PC-3 (cell line): ENCODE results near the gene KRT23. TPM values are rescaled to one million over a fixed set of nuclear protein-coding genes. Genes with fewer than 3 reads are reported as not detected.

Experiments used
- ATAC-seq: fragments of 200-7000 bp; cut with Tn5 transposase; 2 replicates; pipeline ENCODE4 v1.9.1; 2020; ENCODE audit warnings: mild to moderate bottlenecking, moderate library complexity
- BruUV-seq: library from RNA; stranded (reverse); fragments of 400-500 nt; replicated peaks from 2 replicates; lab custom pipeline; 2021; lab: Mats Ljungman, UMichigan
- CTCF ChIA-PET: fragments of 300-600 bp; sonication (Branson Sonifier 250); formaldehyde crosslinking; loops from one replicate; lab custom pipeline; 2022; ENCODE audit warnings: antibody characterized with exemption; lab: Charles Lee
- POLR2A ChIA-PET: fragments of 300-600 bp; sonication (Branson Sonifier 250); formaldehyde crosslinking; loops from one replicate; lab custom pipeline; 2022; ENCODE audit warnings: antibody characterized with exemption; ENCODE audit not compliant: unreplicated experiment; lab: Charles Lee
- DNase-seq: peaks from one replicate; pipeline ENCODE4 v3.0.0-alpha.2; 2015
- H2AFZ ChIP-seq: fragments of 300-600 bp; sonication (generic); 2 replicates; pipeline ENCODE4 v1.6.0; 2016; ENCODE audit warnings: antibody characterized with exemption, low read length
- H3F3A ChIP-seq: fragments of 300-600 bp; sonication (generic); one replicate; pipeline ENCODE4 v1.6.0; 2017; ENCODE audit warnings: antibody characterized with exemption, low read length, control low read depth, mild to moderate bottlenecking; ENCODE audit not compliant: unreplicated experiment
- H3K27ac ChIP-seq: fragments of 300-600 bp; sonication (generic); 2 replicates; pipeline ENCODE4 v1.5.1; 2016; ENCODE audit warnings: mild to moderate bottlenecking, low read length
- H3K27me3 ChIP-seq: fragments of 300-600 bp; sonication (generic); 2 replicates; pipeline ENCODE4 v1.6.1; 2016; ENCODE audit warnings: low read length, mixed read lengths
- H3K36me3 ChIP-seq: fragments of 300-600 bp; sonication (generic); 2 replicates; pipeline ENCODE4 v1.6.1; 2016; ENCODE audit warnings: low read depth, mixed run types, low read length, mixed read lengths
- H3K4me1 ChIP-seq: fragments of 300-600 bp; sonication (generic); 2 replicates; pipeline ENCODE4 v1.5.1; 2016; ENCODE audit warnings: low read length; ENCODE audit not compliant: insufficient read depth
- H3K4me2 ChIP-seq: fragments of 300-600 bp; sonication (generic); 2 replicates; pipeline ENCODE4 v1.6.0; 2016; ENCODE audit warnings: low read length
- H3K4me3 ChIP-seq: fragments of 300-600 bp; sonication (generic); 2 replicates; pipeline ENCODE4 v1.5.1; 2016; ENCODE audit warnings: mild to moderate bottlenecking, low read length, mixed read lengths
- H3K79me2 ChIP-seq: fragments of 300-600 bp; sonication (generic); 2 replicates; pipeline ENCODE4 v1.6.1; 2017; ENCODE audit warnings: low read length, mixed read lengths
- H3K9ac ChIP-seq: fragments of 300-600 bp; sonication (generic); 2 replicates; pipeline ENCODE4 v1.6.0; 2016; ENCODE audit warnings: mild to moderate bottlenecking, low read length
- H3K9me2 ChIP-seq: fragments of 300-600 bp; sonication (generic); replicated peaks from 2 replicates; pipeline ENCODE4 v1.6.1; 2016; ENCODE audit warnings: mixed run types, low read length, mixed read lengths
- H3K9me3 ChIP-seq: fragments of 300-600 bp; sonication (generic); 2 replicates; pipeline ENCODE4 v1.6.1; 2016; ENCODE audit warnings: low read length, mixed read lengths
- H4K20me1 ChIP-seq: fragments of 300-600 bp; sonication (generic); 2 replicates; pipeline ENCODE4 v1.6.1; 2016; ENCODE audit warnings: low read length, mixed read lengths
- EZH2 ChIP-seq: fragments of 300-600 bp; sonication (generic); IDR thresholded peaks from one replicate; pipeline ENCODE4 v1.6.1; 2017; ENCODE audit warnings: antibody characterized with exemption, mild to moderate bottlenecking, low read length; ENCODE audit not compliant: unreplicated experiment
- EZH2phosphoT487 ChIP-seq: fragments of 300-600 bp; sonication (generic); IDR thresholded peaks from 2 replicates; pipeline ENCODE4 v1.6.1; 2018; ENCODE audit warnings: mild to moderate bottlenecking, antibody characterized with exemption, low read length, borderline replicate concordance
- intact Hi-C: fragments of 100-400 bp; cut with micrococcal nuclease; formaldehyde crosslinking; loops from 2 replicates; pipeline ENCODE4 v1.9.0; 2023
- total RNA-seq: library from RNA; depleted of rRNA; stranded (reverse); fragments of >200 nt; gene quantifications from 2 replicates; pipeline ENCODE4 v1.2.3, GENCODE V29; 2014
- TF ChIP-seq, protein P1 (sequence below): fragments of 300-600 bp; sonication (generic); conservative IDR thresholded peaks from 2 replicates; pipeline ENCODE4 v1.5.1; 2017; ENCODE audit warnings: antibody characterized with exemption, low read depth, mild to moderate bottlenecking, low read length

KRT23 gene
- total RNA-seq, 1 experiment from 2014 or later: not detected

DNA sequence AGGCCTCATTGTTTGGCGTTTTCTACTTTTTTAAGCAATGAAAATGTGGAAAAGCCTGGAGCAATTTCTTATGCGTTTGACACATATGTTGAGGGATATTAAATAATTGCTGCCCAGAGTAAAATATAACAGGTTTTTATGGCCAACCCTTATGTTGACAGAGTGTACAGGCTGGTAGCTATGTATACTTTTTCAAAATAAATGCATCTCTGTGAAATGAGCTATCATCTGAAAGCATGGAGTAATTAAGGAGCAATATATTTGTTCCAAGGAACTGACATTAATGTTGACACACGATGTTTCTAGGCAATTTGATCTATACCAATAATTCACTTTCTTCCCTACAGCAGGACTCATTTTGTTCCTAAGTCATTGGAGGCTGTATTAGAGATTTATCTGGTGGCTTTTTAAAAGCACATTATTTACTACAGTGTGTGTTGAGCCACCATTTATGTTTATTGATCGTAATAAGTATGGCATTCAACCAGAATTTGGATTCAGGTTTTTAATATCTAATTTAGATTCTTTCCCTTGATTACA lies 40.5 kb downstream of the KRT23 start:
- Histone ChIP-seq H3K4me2 (no peak overlapping the region), H3K36me3 (no peaks in the 10 kb centered on the region), H4K20me1 (no peaks in the 10 kb centered on the region), H3F3A (no peaks in the 10 kb centered on the region), H3K79me2 (no peaks in the 10 kb centered on the region), H2AFZ (no peak overlapping the region), H3K4me3 (no peak overlapping the region), H3K9me2 (no peaks in the 10 kb centered on the region), H3K4me1 (peaks cover 15% of the 10 kb centered on the region), H3K9ac (no peak overlapping the region), H3K27ac (no peak overlapping the region), H3K9me3 (no peaks in the 10 kb centered on the region), H3K27me3 (no peaks in the 10 kb centered on the region)
- DNase-seq: no peak
- no TSS peak for BruUV-seq
- ChIA-PET POLR2A (no interaction called here), CTCF (no interaction called here)
- intact Hi-C loops: no loop called here
- no peak for ATAC-seq
- TF ChIP-seq, protein P1, sequence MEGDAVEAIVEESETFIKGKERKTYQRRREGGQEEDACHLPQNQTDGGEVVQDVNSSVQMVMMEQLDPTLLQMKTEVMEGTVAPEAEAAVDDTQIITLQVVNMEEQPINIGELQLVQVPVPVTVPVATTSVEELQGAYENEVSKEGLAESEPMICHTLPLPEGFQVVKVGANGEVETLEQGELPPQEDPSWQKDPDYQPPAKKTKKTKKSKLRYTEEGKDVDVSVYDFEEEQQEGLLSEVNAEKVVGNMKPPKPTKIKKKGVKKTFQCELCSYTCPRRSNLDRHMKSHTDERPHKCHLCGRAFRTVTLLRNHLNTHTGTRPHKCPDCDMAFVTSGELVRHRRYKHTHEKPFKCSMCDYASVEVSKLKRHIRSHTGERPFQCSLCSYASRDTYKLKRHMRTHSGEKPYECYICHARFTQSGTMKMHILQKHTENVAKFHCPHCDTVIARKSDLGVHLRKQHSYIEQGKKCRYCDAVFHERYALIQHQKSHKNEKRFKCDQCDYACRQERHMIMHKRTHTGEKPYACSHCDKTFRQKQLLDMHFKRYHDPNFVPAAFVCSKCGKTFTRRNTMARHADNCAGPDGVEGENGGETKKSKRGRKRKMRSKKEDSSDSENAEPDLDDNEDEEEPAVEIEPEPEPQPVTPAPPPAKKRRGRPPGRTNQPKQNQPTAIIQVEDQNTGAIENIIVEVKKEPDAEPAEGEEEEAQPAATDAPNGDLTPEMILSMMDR: no peak
- TF ChIP-seq EZH2phosphoT487: no peak
- TF ChIP-seq EZH2: no peak

DNA sequence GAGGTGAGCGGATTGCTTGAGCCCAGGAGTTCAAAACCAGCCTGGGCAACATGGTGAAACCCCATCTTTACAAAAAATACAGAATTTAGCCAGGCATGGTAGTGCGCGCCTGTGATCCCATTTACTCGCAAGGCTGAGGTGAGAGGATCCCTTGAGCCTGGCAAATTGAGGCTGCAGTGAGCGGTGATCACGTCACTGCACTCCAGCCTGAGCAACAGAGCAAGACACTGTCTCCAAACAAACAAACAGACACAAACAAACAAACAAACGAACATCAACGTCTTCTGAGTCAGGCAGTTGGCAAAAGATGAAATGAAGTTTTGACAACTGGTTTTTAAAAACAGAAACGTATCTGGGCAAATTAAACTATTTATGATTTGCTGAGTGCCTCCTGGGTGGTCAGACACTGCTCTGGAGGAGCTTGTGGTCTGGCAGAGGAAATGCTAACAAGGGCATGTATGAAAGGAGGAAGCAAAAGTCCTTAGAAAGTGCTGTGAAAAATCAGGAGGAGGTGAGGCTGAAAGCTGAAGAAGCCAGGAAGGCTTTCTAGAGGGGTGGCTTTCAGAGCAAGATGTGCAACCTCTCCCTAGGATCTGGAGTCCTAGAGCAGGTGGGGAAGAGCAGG lies 42.2 kb downstream of the KRT23 start:
- ChIA-PET CTCF (no interaction called here), POLR2A (no interaction called here)
- Histone ChIP-seq H3K79me2 (no peaks in the 10 kb centered on the region), H3K9me2 (no peaks in the 10 kb centered on the region), H3K9ac (no peak overlapping the region), H3K4me1 (no peaks in the 10 kb centered on the region), H3K4me2 (no peak overlapping the region), H3K27me3 (no peaks in the 10 kb centered on the region), H2AFZ (no peak overlapping the region), H3K27ac (no peak overlapping the region), H3K4me3 (no peak overlapping the region), H4K20me1 (no peaks in the 10 kb centered on the region), H3K36me3 (no peaks in the 10 kb centered on the region), H3K9me3 (no peaks in the 10 kb centered on the region), H3F3A (no peaks in the 10 kb centered on the region)
- no TSS peak for BruUV-seq
- ATAC-seq (no peak), DNase-seq (no peak)
- no peak for TF ChIP-seq EZH2
- TF ChIP-seq, protein P1: no peak
- TF ChIP-seq EZH2phosphoT487: no peak
- intact Hi-C loops: no loop called here

DNA sequence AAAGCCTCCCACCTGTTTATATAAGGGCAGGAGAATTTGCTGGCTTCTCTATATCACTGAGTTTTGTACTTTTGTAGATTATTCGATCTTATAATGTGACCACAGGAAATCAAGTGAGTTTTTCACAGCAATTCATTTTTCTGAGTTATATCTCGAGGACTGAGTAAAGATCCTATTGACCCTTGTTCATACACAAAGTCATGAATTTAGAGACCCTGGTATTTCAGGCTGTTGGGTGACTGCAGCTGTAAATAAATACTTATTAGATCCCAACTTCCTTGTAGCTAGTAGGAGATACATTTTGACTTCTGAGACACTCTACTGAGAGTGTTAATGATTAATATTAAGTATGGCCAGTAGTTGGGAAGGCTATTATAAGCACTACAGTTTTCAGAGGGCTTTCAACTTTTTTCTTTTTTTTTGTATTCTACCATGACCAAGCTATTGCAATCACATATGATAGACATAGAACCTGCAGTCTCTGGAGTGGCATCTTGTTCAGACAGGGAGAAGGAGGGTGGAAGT lies 49.2 kb downstream of the KRT23 start:
- Histone ChIP-seq H3K4me1 (peaks cover 5% of the 10 kb centered on the region; the same call in 1 of the 2 replicates), H4K20me1 (no peaks in the 10 kb centered on the region), H3K4me2 (no peak overlapping the region), H3K4me3 (no peak overlapping the region), H3K79me2 (no peaks in the 10 kb centered on the region), H3K9me2 (no peaks in the 10 kb centered on the region), H2AFZ (no peak overlapping the region), H3K9ac (no peak overlapping the region), H3K27ac (no peak overlapping the region), H3K27me3 (no peaks in the 10 kb centered on the region), H3F3A (no peaks in the 10 kb centered on the region), H3K36me3 (no peaks in the 10 kb centered on the region), H3K9me3 (no peaks in the 10 kb centered on the region)
- ATAC-seq (no peak), DNase-seq (no peak)
- ChIA-PET POLR2A (no interaction called here), CTCF (no interaction called here)
- intact Hi-C loops: no loop called here
- no TSS peak for BruUV-seq
- TF ChIP-seq, protein P1: no peak
- no peak for TF ChIP-seq EZH2phosphoT487
- no peak for TF ChIP-seq EZH2
